Epithelial cell of proximal tubule (primary cell): ENCODE results near the gene IFNG. TPM values are rescaled to one million over a fixed set of nuclear protein-coding genes. Genes with fewer than 3 reads are reported as not detected.
"Not testable (repeated sequence)": the region's sequence is repeated elsewhere in the genome, so short reads cannot be mapped to it uniquely, and the experiment has no call there.

Experiments used
- DNase-seq: peaks from one replicate; pipeline ENCODE4 v3.0.0-alpha.2; 2011; ENCODE audit warnings: low read depth
- H3K4me3 ChIP-seq: 2 replicates; pipeline ENCODE4 v1.5.1; 2011; ENCODE audit warnings: low read depth, mild to moderate bottlenecking, low read length
- total RNA-seq: library from RNA; depleted of rRNA; stranded (reverse); fragments of >200 nt; gene quantifications from 2 replicates; pipeline ENCODE4 v1.2.3, GENCODE V29; 2015
- TF ChIP-seq, protein P1 (sequence below): conservative IDR thresholded peaks from 2 replicates; pipeline ENCODE4 v1.5.1; 2012; ENCODE audit warnings: low read depth, mild to moderate bottlenecking, low read length

The IFNG gene
- total RNA-seq, 1 donor from 2014 or later, result not detected

- TF ChIP-seq, protein P1, sequence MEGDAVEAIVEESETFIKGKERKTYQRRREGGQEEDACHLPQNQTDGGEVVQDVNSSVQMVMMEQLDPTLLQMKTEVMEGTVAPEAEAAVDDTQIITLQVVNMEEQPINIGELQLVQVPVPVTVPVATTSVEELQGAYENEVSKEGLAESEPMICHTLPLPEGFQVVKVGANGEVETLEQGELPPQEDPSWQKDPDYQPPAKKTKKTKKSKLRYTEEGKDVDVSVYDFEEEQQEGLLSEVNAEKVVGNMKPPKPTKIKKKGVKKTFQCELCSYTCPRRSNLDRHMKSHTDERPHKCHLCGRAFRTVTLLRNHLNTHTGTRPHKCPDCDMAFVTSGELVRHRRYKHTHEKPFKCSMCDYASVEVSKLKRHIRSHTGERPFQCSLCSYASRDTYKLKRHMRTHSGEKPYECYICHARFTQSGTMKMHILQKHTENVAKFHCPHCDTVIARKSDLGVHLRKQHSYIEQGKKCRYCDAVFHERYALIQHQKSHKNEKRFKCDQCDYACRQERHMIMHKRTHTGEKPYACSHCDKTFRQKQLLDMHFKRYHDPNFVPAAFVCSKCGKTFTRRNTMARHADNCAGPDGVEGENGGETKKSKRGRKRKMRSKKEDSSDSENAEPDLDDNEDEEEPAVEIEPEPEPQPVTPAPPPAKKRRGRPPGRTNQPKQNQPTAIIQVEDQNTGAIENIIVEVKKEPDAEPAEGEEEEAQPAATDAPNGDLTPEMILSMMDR, result no peak
- no peak overlapping the region for H3K4me3 ChIP-seq
- DNase-seq, result no peak
These were observed 18.6 kb upstream of the IFNG start for GRCh38 chr12:68178184-68178583.

DNA sequence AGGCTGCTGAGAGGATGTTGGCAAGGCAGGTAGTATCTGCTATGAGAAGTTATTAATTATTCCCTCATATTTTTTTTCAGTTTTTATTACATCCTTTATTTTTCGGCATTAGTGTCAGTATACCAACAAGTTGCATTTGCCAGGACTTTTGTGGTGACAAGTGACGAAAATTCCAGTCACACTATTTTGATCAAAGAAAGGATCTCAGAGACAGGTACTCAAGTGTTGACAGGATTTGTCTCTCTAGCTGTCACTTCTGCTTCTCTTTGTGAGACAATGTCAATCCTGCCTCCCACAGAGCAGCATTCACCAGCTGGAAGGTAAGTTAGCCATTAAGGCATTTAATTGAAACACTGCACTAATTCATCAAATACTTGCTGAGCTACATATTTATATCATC, 18.0 kb upstream of the IFNG start:
- TF ChIP-seq, protein P1, result no peak
- H3K4me3 ChIP-seq, result no peak overlapping the region
- DNase-seq, result no peak

GRCh38 chr12:68176257-68176656, 16.7 kb upstream of the IFNG start:
- no peak overlapping the region for H3K4me3 ChIP-seq
- no peak for DNase-seq
- TF ChIP-seq, protein P1, result no peak

DNA sequence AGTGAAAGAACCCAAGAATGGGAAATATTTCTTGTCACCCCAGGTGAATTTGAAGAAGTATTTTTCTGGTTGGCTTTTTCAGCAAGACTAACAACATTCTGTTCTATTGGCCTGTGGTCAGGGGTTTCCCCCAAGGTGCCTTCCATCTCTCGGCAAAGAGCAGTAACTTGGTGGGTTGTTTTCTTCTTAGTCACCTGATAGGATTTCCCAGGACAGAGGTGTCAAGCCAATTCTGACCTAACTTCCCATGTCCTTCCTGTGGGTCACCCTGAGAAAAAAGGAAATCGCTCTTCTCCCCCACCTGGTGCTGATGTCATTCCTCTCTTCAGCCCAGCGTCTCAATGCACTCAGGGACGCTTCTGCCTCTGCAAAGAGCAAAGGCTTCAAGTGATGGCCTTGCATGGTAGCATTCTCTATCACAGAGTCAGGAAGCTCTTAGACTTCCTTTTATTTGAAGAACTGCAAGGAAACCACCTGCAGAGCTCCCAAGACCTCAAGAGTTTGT, 16.1 kb upstream of the IFNG start:
- no peak for DNase-seq
- TF ChIP-seq, protein P1, result no peak
- H3K4me3 ChIP-seq, result no peak overlapping the region

GRCh38 chr12:68174761-68175160, 15.2 kb upstream of the IFNG start:
- not testable (repeated sequence) for DNase-seq, H3K4me3 ChIP-seq

GRCh38 chr12:68173792-68174191, 14.3 kb upstream of the IFNG start:
- TF ChIP-seq, protein P1, result no peak
- no peak overlapping the region for H3K4me3 ChIP-seq
- DNase-seq, result no peak

DNA sequence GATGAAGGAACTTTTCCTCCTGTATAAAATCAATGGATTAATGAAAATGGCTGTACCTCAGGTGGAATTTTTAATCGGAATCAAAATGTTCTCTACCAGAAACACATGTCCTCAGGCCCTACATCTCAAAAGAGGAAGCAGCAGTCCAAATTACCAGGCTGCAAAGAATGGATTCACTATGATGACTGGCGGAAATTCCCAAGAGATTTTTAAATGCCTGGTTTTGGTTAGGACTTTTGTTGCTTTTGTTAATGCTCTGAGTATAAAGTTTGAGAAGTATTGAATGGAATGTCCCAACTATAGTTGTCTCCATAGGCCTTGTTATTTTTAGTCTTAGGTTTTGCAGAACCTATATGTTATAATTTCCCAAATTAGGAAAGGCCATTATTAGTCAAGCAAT, 11.2 kb upstream of the IFNG start:
- TF ChIP-seq, protein P1, result no peak
- DNase-seq, result no peak
- no peak overlapping the region for H3K4me3 ChIP-seq
